Vagina (tissue), 2 donors: ENCODE data around the gene EPAS1. TPM values are rescaled to one million over a fixed set of nuclear protein-coding genes. Genes with fewer than 3 reads are reported as not detected.

Experiments
- DNase-seq, 2 donors: peaks; one replicate each; pipeline ENCODE4 v3.0.0-alpha.2; 2017; ENCODE audit errors: extremely low spot score in 2 of 2
- H3K27ac ChIP-seq: fragments of 200-600 bp; sonication (generic); one replicate; pipeline ENCODE4 v1.5.1; 2019
- H3K27me3 ChIP-seq: fragments of 200-600 bp; sonication (generic); one replicate; pipeline ENCODE4 v1.5.1; 2019
- H3K36me3 ChIP-seq, 2 donors: fragments of 200-600 bp; sonication (generic); one replicate each; pipeline ENCODE4 v1.5.1; 2017 to 2019
- H3K4me1 ChIP-seq: fragments of 200-600 bp; sonication (generic); one replicate; pipeline ENCODE4 v1.5.1; 2019
- H3K4me3 ChIP-seq, 2 donors: fragments of 200-600 bp; sonication (generic); 1 replicate in 1 of 2; 2 replicates in 1 of 2; pipeline ENCODE4 v1.5.1; 2016 to 2019
- H3K9me3 ChIP-seq: fragments of 200-600 bp; sonication (generic); one replicate; pipeline ENCODE4 v1.5.1; 2019
- POLR2A ChIP-seq, 2 donors: fragments of 450-650 bp; IDR thresholded peaks; one replicate each; pipeline ENCODE4 v1.6.1; 2017; ENCODE audit warnings: antibody characterized with exemption in 2 of 2, mild to moderate bottlenecking in 2 of 2, moderate library complexity in 2 of 2
- POLR2AphosphoS5 ChIP-seq, 2 donors: sonication (generic); formaldehyde crosslinking; IDR thresholded peaks; one replicate each; pipeline ENCODE4 v1.9.0; 2017; ENCODE audit warnings: antibody characterized with exemption in 2 of 2, mild to moderate bottlenecking in 2 of 2, low read depth in 1 of 2; ENCODE audit not compliant: insufficient read depth in 1 of 2
- intact Hi-C: fragments of 100-400 bp; cut with DNase I; formaldehyde crosslinking; loops from one replicate; pipeline ENCODE4 v1.15.1; 2023
- total RNA-seq: library from RNA; depleted of rRNA; stranded (reverse); fragments of >200 nt; gene quantifications from one replicate; pipeline ENCODE4 v1.2.3, GENCODE V29; 2016
- TF ChIP-seq, protein P1 (sequence below), 3 experiments: fragments of 450-650 bp in 2 of 3; fragments of 200-600 bp in 1 of 3; sonication (generic) in 1 of 3; IDR thresholded peaks; one replicate each; pipeline ENCODE4 v1.5.1; 2017 to 2019; ENCODE audit warnings: antibody characterized with exemption in 3 of 3, mild to moderate bottlenecking in 2 of 3, moderate library complexity in 2 of 3

The EPAS1 gene
- total RNA-seq, 1 donor from 2014 or later = 222 TPM

DNA sequence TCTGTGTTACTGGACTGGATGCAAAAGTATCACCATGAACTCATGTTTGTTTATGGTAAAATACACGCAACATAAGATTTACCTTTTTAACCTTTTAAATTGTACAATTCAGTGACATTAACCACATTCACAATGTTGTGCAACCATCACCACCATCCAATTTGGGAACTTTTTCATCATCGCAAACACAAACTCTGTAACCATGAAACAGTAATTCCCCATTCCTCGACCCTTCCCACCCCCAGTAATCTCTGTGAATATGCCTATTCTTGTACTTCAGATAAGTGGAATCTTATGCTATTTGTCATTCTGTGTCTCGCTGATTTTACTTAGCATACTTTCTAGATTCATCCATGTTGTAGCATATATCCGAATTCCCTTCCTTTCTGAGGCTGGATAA, 31.1 kb upstream of the EPAS1 start:
- DNase-seq = no peak
- intact Hi-C loops = no loop called here
- no peaks in the 10 kb centered on the region for H3K4me1 ChIP-seq
- H3K9me3 ChIP-seq = no peaks in the 10 kb centered on the region
- no peak overlapping the region for H3K27ac ChIP-seq
- TF ChIP-seq POLR2AphosphoS5 (IDR thresholded peaks at IDR 0.05; ENCODE audit: insufficient read depth in 1 of 2, low read depth in 1 of 2) (no peak), POLR2A (IDR thresholded peaks at IDR 0.05) (no peak)
- TF ChIP-seq, protein P1, sequence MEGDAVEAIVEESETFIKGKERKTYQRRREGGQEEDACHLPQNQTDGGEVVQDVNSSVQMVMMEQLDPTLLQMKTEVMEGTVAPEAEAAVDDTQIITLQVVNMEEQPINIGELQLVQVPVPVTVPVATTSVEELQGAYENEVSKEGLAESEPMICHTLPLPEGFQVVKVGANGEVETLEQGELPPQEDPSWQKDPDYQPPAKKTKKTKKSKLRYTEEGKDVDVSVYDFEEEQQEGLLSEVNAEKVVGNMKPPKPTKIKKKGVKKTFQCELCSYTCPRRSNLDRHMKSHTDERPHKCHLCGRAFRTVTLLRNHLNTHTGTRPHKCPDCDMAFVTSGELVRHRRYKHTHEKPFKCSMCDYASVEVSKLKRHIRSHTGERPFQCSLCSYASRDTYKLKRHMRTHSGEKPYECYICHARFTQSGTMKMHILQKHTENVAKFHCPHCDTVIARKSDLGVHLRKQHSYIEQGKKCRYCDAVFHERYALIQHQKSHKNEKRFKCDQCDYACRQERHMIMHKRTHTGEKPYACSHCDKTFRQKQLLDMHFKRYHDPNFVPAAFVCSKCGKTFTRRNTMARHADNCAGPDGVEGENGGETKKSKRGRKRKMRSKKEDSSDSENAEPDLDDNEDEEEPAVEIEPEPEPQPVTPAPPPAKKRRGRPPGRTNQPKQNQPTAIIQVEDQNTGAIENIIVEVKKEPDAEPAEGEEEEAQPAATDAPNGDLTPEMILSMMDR (IDR thresholded peaks at IDR 0.05) = no peak
- H3K27me3 ChIP-seq = no peaks in the 10 kb centered on the region
- H3K36me3 ChIP-seq = no peaks in the 10 kb centered on the region
- no peak overlapping the region for H3K4me3 ChIP-seq

DNA sequence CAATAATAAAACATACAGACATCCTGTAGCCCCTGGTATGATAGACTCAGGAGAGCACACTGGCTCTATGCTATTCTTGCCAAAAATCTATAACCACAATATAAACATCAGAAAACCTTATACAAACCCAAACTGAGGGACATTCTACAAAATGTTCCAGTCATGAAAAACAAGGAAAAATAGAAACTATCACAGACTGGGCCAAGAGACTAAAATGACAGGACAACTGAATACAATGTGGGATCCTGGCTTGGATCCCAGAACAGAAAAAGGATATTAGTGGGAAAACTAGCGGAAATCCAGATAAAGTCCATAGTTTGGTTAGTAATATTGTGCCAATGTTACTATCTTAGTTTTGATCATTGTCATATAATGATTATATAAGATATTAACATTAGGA, 29.6 kb upstream of the EPAS1 start:
- H3K4me1 ChIP-seq = no peaks in the 10 kb centered on the region
- no peaks in the 10 kb centered on the region for H3K27me3 ChIP-seq
- no peak for TF ChIP-seq POLR2A (IDR thresholded peaks at IDR 0.05)
- TF ChIP-seq, protein P1 (IDR thresholded peaks at IDR 0.05) = no peak
- no peak for TF ChIP-seq POLR2AphosphoS5 (IDR thresholded peaks at IDR 0.05; ENCODE audit: insufficient read depth in 1 of 2, low read depth in 1 of 2)
- no peak overlapping the region for H3K27ac ChIP-seq
- no peak overlapping the region for H3K4me3 ChIP-seq
- no peaks in the 10 kb centered on the region for H3K36me3 ChIP-seq
- H3K9me3 ChIP-seq = no peaks in the 10 kb centered on the region
- intact Hi-C loops = no loop called here
- no peak for DNase-seq

DNA sequence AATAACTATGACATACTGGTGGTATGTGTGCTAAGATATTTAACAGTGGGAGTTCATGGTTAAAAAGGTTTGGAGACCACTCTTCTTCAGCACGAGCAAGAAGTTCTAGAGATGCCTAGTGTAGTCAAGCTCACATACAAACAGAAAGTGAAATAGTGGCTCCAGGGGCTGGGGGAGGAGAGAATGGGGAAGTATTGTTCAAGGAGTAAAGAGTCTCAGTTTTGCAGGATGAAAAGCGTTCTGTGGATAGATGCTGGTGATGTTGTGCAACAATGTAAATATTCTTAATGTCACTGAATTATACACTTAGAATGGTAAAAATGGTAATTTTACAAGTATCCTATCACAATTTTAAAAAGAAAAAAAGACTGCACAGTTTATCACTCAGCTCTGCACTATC, 29.0 kb upstream of the EPAS1 start:
- Histone ChIP-seq H3K4me3 (no peak overlapping the region), H3K27ac (no peak overlapping the region), H3K36me3 (no peaks in the 10 kb centered on the region), H3K9me3 (no peaks in the 10 kb centered on the region), H3K4me1 (no peaks in the 10 kb centered on the region), H3K27me3 (no peaks in the 10 kb centered on the region)
- no peak for DNase-seq
- intact Hi-C loops = no loop called here
- no peak for TF ChIP-seq POLR2AphosphoS5 (IDR thresholded peaks at IDR 0.05; ENCODE audit: insufficient read depth in 1 of 2, low read depth in 1 of 2)
- TF ChIP-seq, protein P1 (IDR thresholded peaks at IDR 0.05) = no peak
- TF ChIP-seq POLR2A (IDR thresholded peaks at IDR 0.05) = no peak

DNA sequence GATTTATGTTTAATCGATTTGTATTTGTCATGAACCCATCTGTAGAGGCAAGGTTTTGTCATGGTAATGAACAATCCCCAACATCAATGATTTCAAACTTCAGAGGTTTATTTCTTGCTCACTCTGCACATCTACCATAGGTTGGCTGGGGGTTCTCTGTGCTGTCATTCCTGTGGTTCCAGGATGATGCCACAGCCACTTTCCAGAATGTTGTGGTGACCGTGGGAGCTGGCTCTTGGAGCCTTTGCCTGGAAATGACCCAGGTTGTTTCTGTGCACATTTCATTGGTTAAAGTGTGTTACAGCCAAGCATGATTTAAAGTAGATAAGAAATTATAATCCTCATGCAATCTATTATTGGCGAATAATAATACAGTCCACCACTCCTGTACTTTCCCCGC, 28.2 kb upstream of the EPAS1 start:
- intact Hi-C loops = no loop called here
- H3K27ac ChIP-seq = no peak overlapping the region
- no peak for DNase-seq
- no peaks in the 10 kb centered on the region for H3K9me3 ChIP-seq
- H3K4me3 ChIP-seq = no peak overlapping the region
- TF ChIP-seq, protein P1 (IDR thresholded peaks at IDR 0.05) = no peak
- TF ChIP-seq POLR2A (IDR thresholded peaks at IDR 0.05) = no peak
- no peak for TF ChIP-seq POLR2AphosphoS5 (IDR thresholded peaks at IDR 0.05; ENCODE audit: insufficient read depth in 1 of 2, low read depth in 1 of 2)
- H3K36me3 ChIP-seq = no peaks in the 10 kb centered on the region
- no peaks in the 10 kb centered on the region for H3K4me1 ChIP-seq
- H3K27me3 ChIP-seq = no peaks in the 10 kb centered on the region

DNA sequence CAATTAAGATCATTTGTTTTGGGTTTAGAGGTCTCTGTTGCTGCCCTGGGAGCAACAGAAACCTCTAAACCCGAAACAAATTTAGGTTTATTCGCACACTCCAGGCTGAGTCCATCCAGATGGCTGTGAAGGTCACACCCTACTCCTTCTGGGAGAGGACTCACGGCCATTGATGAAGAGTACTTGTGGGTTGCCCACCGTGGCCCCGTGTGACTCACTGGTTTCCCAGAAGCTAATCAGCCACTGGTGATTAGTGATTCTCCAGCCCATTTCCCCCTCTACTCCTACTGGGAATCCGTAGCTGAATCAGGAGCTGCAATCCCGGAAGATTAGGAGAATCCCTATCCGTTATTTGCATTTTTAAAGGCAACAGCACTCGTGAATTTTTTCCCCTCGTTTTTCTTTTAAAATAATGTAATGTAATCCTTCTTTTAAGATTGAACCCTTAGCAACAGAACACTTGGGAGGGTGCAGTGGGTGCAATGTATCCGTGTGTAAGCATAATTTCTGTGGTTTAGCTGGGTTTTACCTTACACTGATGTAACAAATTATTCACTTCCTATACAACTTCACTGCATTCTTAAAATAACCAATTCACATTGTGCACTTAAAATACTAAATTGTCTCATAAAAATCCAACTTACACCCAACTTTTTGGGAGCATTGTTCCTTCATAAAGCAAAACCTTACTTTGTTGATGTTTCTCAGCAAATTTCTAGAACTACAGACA, 27.5 kb upstream of the EPAS1 start:
- DNase-seq = no peak

More for the DNA sequence above, 27.5 kb upstream of the EPAS1 start:
- TF ChIP-seq, protein P1 (IDR thresholded peaks at IDR 0.05) = no peak
- no peak for TF ChIP-seq POLR2A (IDR thresholded peaks at IDR 0.05)
- no peak for TF ChIP-seq POLR2AphosphoS5 (IDR thresholded peaks at IDR 0.05; ENCODE audit: insufficient read depth in 1 of 2, low read depth in 1 of 2)
- intact Hi-C loops = no loop called here
- H3K4me3 ChIP-seq = no peak overlapping the region
- no peaks in the 10 kb centered on the region for H3K27me3 ChIP-seq
- H3K9me3 ChIP-seq = no peaks in the 10 kb centered on the region
- H3K27ac ChIP-seq = no peak overlapping the region
- H3K36me3 ChIP-seq = no peaks in the 10 kb centered on the region
- no peaks in the 10 kb centered on the region for H3K4me1 ChIP-seq
